ENCODE measurements around the gene CARMIL1. TPM values are rescaled to one million over a fixed set of nuclear protein-coding genes. Genes with fewer than 3 reads are reported as not detected.

Gene CARMIL1
- total RNA-seq, 1 experiment from 2014 or later, result 25.9 TPM

- Mint-ChIP-seq H3K9me3 (ENCODE audit: unreplicated experiment) (no peaks in the 10 kb centered on the region), H3K36me3 (ENCODE audit: insufficient read depth, unreplicated experiment) (no peaks in the 10 kb centered on the region), H3K27ac (ENCODE audit: unreplicated experiment) (no peak overlapping the region), H3K4me3 (ENCODE audit: unreplicated experiment) (no peak overlapping the region), H3K4me1 (ENCODE audit: low read depth, unreplicated experiment) (peaks cover 8% of the 10 kb centered on the region), H3K27me3 (ENCODE audit: insufficient read depth, unreplicated experiment) (no peaks in the 10 kb centered on the region)
- no peak overlapping the region for H3K4me3 ChIP-seq (ENCODE audit: low read depth, low read length)
- no peaks in the 10 kb centered on the region for H3K27me3 ChIP-seq (replicated peaks; ENCODE audit: control insufficient read depth, insufficient read depth, low read length)
- peaks cover 13% of the 10 kb centered on the region for H3K4me1 ChIP-seq
- no peak for DNase-seq
- H3K36me3 ChIP-seq (ENCODE audit: control insufficient read depth, insufficient read depth, low read length), result no peaks in the 10 kb centered on the region
- no peak for TF ChIP-seq CTCF (IDR thresholded peaks at IDR 0.05; ENCODE audit: insufficient read depth in 1 of 2, low read depth in 1 of 2, low read length in 1 of 2, severe bottlenecking in 1 of 2, unreplicated experiment in 1 of 2)
- no TSS peak for BruUV-seq (replicated peaks)
- ChIA-PET POLR2A (no interaction called here), CTCF (no interaction called here)
- intact Hi-C loops (cut with micrococcal nuclease; ENCODE audit: unreplicated experiment), result no loop called here
- H3K9me3 ChIP-seq, result no peaks in the 10 kb centered on the region
Observed at GRCh38 chr6:25233226-25233625, 45.9 kb upstream of the CARMIL1 start.

DNA sequence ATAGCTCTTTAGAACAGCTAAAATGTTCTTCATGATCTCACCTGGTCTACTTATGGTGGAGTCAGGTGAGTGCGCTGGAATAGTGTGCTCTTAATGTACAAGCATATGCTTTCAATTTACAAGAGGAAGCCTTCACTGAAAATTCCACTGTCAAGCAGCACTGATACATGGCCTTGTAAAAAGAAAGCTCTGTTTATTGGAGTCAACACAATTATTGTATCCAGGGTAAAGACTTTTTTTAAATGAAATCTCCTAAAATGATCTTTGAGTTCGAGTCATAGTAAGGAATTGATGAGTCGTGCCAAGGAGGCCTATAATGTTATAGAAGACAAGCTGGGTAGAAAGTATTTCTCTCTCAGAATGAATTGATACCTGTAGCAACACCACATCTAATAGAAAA, 41.6 kb upstream of the CARMIL1 start:
- H3K4me3 ChIP-seq (ENCODE audit: low read depth, low read length), result no peak overlapping the region
- H3K27ac Mint-ChIP-seq (ENCODE audit: unreplicated experiment), result no peak overlapping the region
- no TSS peak for BruUV-seq (replicated peaks)
- H3K9me3 ChIP-seq, result no peaks in the 10 kb centered on the region
- no peaks in the 10 kb centered on the region for H3K9me3 Mint-ChIP-seq (ENCODE audit: unreplicated experiment)
- no peaks in the 10 kb centered on the region for H3K27me3 ChIP-seq (replicated peaks; ENCODE audit: control insufficient read depth, insufficient read depth, low read length)
- H3K36me3 ChIP-seq (ENCODE audit: control insufficient read depth, insufficient read depth, low read length), result no peaks in the 10 kb centered on the region
- no peak for DNase-seq
- no peaks in the 10 kb centered on the region for H3K4me1 ChIP-seq
- H3K36me3 Mint-ChIP-seq (ENCODE audit: insufficient read depth, unreplicated experiment), result no peaks in the 10 kb centered on the region
- H3K4me1 Mint-ChIP-seq (ENCODE audit: low read depth, unreplicated experiment), result no peaks in the 10 kb centered on the region
- no peak for TF ChIP-seq CTCF (IDR thresholded peaks at IDR 0.05; ENCODE audit: insufficient read depth in 1 of 2, low read depth in 1 of 2, low read length in 1 of 2, severe bottlenecking in 1 of 2, unreplicated experiment in 1 of 2)
- intact Hi-C loops (cut with micrococcal nuclease; ENCODE audit: unreplicated experiment), result no loop called here
- ChIA-PET CTCF (interaction anchor here (1.2 kb wide), 1 partner anchor 14 kb away, joined by 3 read pairs; no protein-coding TSS in a partner anchor), POLR2A (no interaction called here)
- no peak overlapping the region for H3K4me3 Mint-ChIP-seq (ENCODE audit: unreplicated experiment)
- no peaks in the 10 kb centered on the region for H3K27me3 Mint-ChIP-seq (ENCODE audit: insufficient read depth, unreplicated experiment)

DNA sequence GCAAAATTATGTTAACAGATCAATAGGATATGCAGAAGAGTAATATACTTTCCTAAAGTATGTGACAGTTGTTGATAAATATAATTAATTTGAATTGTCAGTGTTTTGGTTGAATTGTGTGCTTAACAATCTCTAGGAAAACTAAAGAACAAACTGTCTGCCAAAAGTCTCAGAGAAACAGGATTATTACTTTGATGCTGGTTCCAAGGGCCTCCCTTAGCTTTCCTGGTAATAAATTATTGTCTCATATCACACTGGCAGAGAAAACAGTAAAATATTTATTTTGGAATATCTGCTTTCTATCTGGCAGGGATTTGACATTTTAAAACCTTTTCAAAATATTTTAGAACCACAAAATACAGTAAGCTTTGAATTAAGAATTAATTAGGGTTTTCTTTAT, 40.1 kb upstream of the CARMIL1 start:
- Mint-ChIP-seq H3K4me1 (ENCODE audit: low read depth, unreplicated experiment) (no peaks in the 10 kb centered on the region), H3K4me3 (ENCODE audit: unreplicated experiment) (no peak overlapping the region), H3K27me3 (ENCODE audit: insufficient read depth, unreplicated experiment) (no peaks in the 10 kb centered on the region), H3K9me3 (ENCODE audit: unreplicated experiment) (no peaks in the 10 kb centered on the region), H3K36me3 (ENCODE audit: insufficient read depth, unreplicated experiment) (no peaks in the 10 kb centered on the region), H3K27ac (ENCODE audit: unreplicated experiment) (no peak overlapping the region)
- ChIA-PET POLR2A (no interaction called here), CTCF (no interaction called here)
- no TSS peak for BruUV-seq (replicated peaks)
- no peaks in the 10 kb centered on the region for H3K4me1 ChIP-seq
- H3K4me3 ChIP-seq (ENCODE audit: low read depth, low read length), result no peak overlapping the region
- TF ChIP-seq CTCF (IDR thresholded peaks at IDR 0.05; ENCODE audit: insufficient read depth in 1 of 2, low read depth in 1 of 2, low read length in 1 of 2, severe bottlenecking in 1 of 2, unreplicated experiment in 1 of 2), result no peak
- intact Hi-C loops (cut with micrococcal nuclease; ENCODE audit: unreplicated experiment), result no loop called here
- H3K9me3 ChIP-seq, result no peaks in the 10 kb centered on the region
- H3K27me3 ChIP-seq (replicated peaks; ENCODE audit: control insufficient read depth, insufficient read depth, low read length), result no peaks in the 10 kb centered on the region
- DNase-seq, result no peak
- no peaks in the 10 kb centered on the region for H3K36me3 ChIP-seq (ENCODE audit: control insufficient read depth, insufficient read depth, low read length)

Measured in Caco-2 (cell line).